HepG2 (cell line): ENCODE data around the gene RPL4. TPM values are rescaled to one million over a fixed set of nuclear protein-coding genes. Genes with fewer than 3 reads are reported as not detected.

Source experiments
- ATAC-seq: fragments of 200-7000 bp; cut with Tn5 transposase; 3 replicates; pipeline ENCODE4 v1.9.1; 2020; ENCODE audit warnings: mild to moderate bottlenecking, moderate library complexity
- BruUV-seq: library from RNA; stranded (reverse); fragments of 400-500 nt; replicated peaks from 2 replicates; lab custom pipeline; 2021; lab: Mats Ljungman, UMichigan
- CTCF ChIA-PET: fragments of 300-600 bp; formaldehyde crosslinking; extraction: SDS; loops from one replicate; lab custom pipeline; 2021; ENCODE audit warnings: low total read pairs, inconsistent platforms, low intra/inter-chr PET ratio; lab: Yijun Ruan, JAX
- POLR2A ChIA-PET: fragments of 350-600 bp; sonication (Branson Sonifier 250); formaldehyde crosslinking; loops from one replicate; lab custom pipeline; 2020; ENCODE audit warnings: antibody characterized with exemption, inconsistent platforms; lab: Yijun Ruan, JAX
- DNase-seq: peaks from one replicate; pipeline ENCODE4 v3.0.0-alpha.2; 2015; ENCODE audit warnings: low spot score
- FAIRE-seq: peaks from 3 replicates; lab custom pipeline; 2011; peaks lifted over from hg19 to GRCh38; lab: Jason Lieb, UNC
- H2AFZ ChIP-seq: one replicate; pipeline ENCODE4 v1.6.1; 2011; ENCODE audit warnings: low read length, inconsistent platforms
- H3K27ac ChIP-seq: fragments of 300-600 bp; 3 replicates; pipeline ENCODE4 v1.8.0; 2011; ENCODE audit warnings: mixed run types, mild to moderate bottlenecking, mixed read lengths, low read length, inconsistent platforms; ENCODE audit not compliant: insufficient read depth; ENCODE audit errors: extremely low read length
- H3K27me3 ChIP-seq, 2 experiments: fragments of 200-600 bp in 1 of 2; 2 replicates in 1 of 2; 3 replicates in 1 of 2; pipeline versions ENCODE4 v1.6.0 to v1.8.0; 2011; ENCODE audit warnings: low read length in 2 of 2, mild to moderate bottlenecking in 2 of 2, moderate library complexity in 2 of 2, inconsistent platforms in 1 of 2; ENCODE audit not compliant: insufficient read depth in 2 of 2, control insufficient read depth in 1 of 2
- H3K36me3 ChIP-seq, 2 experiments: fragments of 200-600 bp in 1 of 2; replicated peaks in 1 of 2; 2 replicates in 1 of 2; 3 replicates in 1 of 2; pipeline versions ENCODE4 v1.5.1 to v1.8.0; 2011; ENCODE audit warnings: low read length in 2 of 2, inconsistent platforms in 1 of 2; ENCODE audit not compliant: insufficient read depth in 2 of 2, control insufficient read depth in 1 of 2
- H3K4me1 ChIP-seq: 2 replicates; pipeline ENCODE4 v1.5.1; 2012; ENCODE audit warnings: low read length, inconsistent platforms; ENCODE audit not compliant: insufficient read depth
- H3K4me2 ChIP-seq: 2 replicates; pipeline ENCODE4 v1.6.0; 2011; ENCODE audit warnings: low read depth, low read length, inconsistent platforms
- H3K4me3 ChIP-seq, 3 experiments: fragments of 200-600 bp in 1 of 3; sonication (generic), shearing (Covaris generic) in 1 of 3; replicated peaks in 1 of 3; 2 replicates each; pipeline ENCODE4 v1.5.1; 2011 to 2016; ENCODE audit warnings: low read length in 3 of 3, inconsistent platforms in 2 of 3, low read depth in 2 of 3, mild to moderate bottlenecking in 2 of 3, control low read depth in 1 of 3, mixed read lengths in 1 of 3; ENCODE audit not compliant: insufficient read depth in 1 of 3
- H3K79me2 ChIP-seq: one replicate; pipeline ENCODE4 v1.6.1; 2011; ENCODE audit warnings: low read length, inconsistent platforms; ENCODE audit not compliant: insufficient read depth
- H3K9ac ChIP-seq: 2 replicates; pipeline ENCODE4 v1.6.0; 2011; ENCODE audit warnings: mild to moderate bottlenecking, low read depth, low read length, inconsistent platforms; ENCODE audit not compliant: insufficient read depth
- H3K9me3 ChIP-seq: 2 replicates; pipeline ENCODE4 v1.5.1; 2012; ENCODE audit warnings: mild to moderate bottlenecking, low read length
- H4K20me1 ChIP-seq: 2 replicates; pipeline ENCODE4 v1.6.0; 2011; ENCODE audit warnings: inconsistent platforms, mild to moderate bottlenecking, low read length, moderate library complexity; ENCODE audit not compliant: insufficient read depth
- CAMTA2 ChIP-seq: sonication (generic); formaldehyde crosslinking; IDR thresholded peaks from 2 replicates; pipeline ENCODE4 v1.4.0; 2020; ENCODE audit warnings: mild to moderate bottlenecking, missing genetic modification reagents, borderline replicate concordance
- CHCHD3 ChIP-seq: sonication (generic); formaldehyde crosslinking; IDR thresholded peaks from 2 replicates; pipeline ENCODE4 v1.8.0; 2022; ENCODE audit warnings: mild to moderate bottlenecking, missing genetic modification reagents, moderate library complexity
- E2F1 ChIP-seq: sonication (generic); formaldehyde crosslinking; IDR thresholded peaks from 2 replicates; pipeline ENCODE4 v1.5.0; 2020; ENCODE audit warnings: missing genetic modification reagents
- KDM2A ChIP-seq: sonication (generic); formaldehyde crosslinking; IDR thresholded peaks from 2 replicates; pipeline ENCODE4 v1.4.0; 2020; ENCODE audit warnings: low read depth, missing genetic modification reagents, borderline replicate concordance
- PLSCR1 ChIP-seq: sonication (generic); formaldehyde crosslinking; IDR thresholded peaks from 2 replicates; pipeline ENCODE4 v1.5.0; 2020; ENCODE audit warnings: missing genetic modification reagents, mild to moderate bottlenecking, borderline replicate concordance
- SMAD9 ChIP-seq: sonication (generic); formaldehyde crosslinking; IDR thresholded peaks from 2 replicates; pipeline ENCODE4 v1.5.1; 2020; ENCODE audit warnings: mild to moderate bottlenecking, missing genetic modification reagents
- TGIF2 ChIP-seq: IDR thresholded peaks from 2 replicates; pipeline ENCODE4 v1.6.1; 2016; ENCODE audit warnings: control low read depth, missing compliant biosample characterization
- ZC3H4 ChIP-seq: sonication (generic); formaldehyde crosslinking; IDR thresholded peaks from 2 replicates; pipeline ENCODE4 v1.4.0; 2020; ENCODE audit warnings: missing genetic modification reagents, borderline replicate concordance
- ZFP36L2 ChIP-seq: sonication (generic); formaldehyde crosslinking; IDR thresholded peaks from 2 replicates; pipeline ENCODE4 v1.4.0; 2020; ENCODE audit warnings: missing genetic modification reagents
- ZMAT3 ChIP-seq: sonication (generic); formaldehyde crosslinking; conservative IDR thresholded peaks from 2 replicates; pipeline ENCODE4 v1.7.0; 2021; ENCODE audit warnings: missing genetic modification reagents
- ZMYM4 ChIP-seq: sonication (generic); formaldehyde crosslinking; IDR thresholded peaks from 2 replicates; pipeline ENCODE4 v1.8.1; 2023; ENCODE audit warnings: mild to moderate bottlenecking, missing genetic modification reagents
- ZNF260 ChIP-seq: sonication (generic); formaldehyde crosslinking; IDR thresholded peaks from 2 replicates; pipeline ENCODE4 v1.4.0; 2020; ENCODE audit warnings: missing genetic modification reagents, low read depth, mild to moderate bottlenecking, borderline replicate concordance
- ZNF720 ChIP-seq: sonication (generic); formaldehyde crosslinking; IDR thresholded peaks from 2 replicates; pipeline ENCODE4 v1.4.0; 2020; ENCODE audit warnings: missing genetic modification reagents
- WGBS: methylation state at CpG from one replicate; pipeline ENCODE4 v1.1.6; 2017; ENCODE audit warnings: low lambda C conversion rate; 5-methylcytosine and 5-hydroxymethylcytosine counted together
- in situ Hi-C: cut with HindIII; loops from 2 replicates; pipeline ENCODE4 v1.10.0; 2017; ENCODE audit warnings: low pct_unique_long_range_greater_than_20kb; ENCODE audit not compliant: extremely low pct_ligation_motif_present
- intact Hi-C: fragments of 100-400 bp; cut with micrococcal nuclease; formaldehyde crosslinking; loops from one replicate; pipeline ENCODE4 v1.10.0; 2022; ENCODE audit not compliant: unreplicated experiment
- polyA plus RNA-seq, 8 experiments: library from polyadenylated mRNA; depleted of rRNA in 3 of 8; stranded (reverse) in 7 of 8; unstranded in 1 of 8; fragments of >200 nt; fragmentation: Illumina TruSeq in 4 of 8; extraction: Trizol in 4 of 8; gene quantifications; 2 replicates each; pipeline versions ENCODE4 v1.2.1 to v1.2.3, GENCODE V29; 2011 to 2016; ENCODE audit warnings: low read depth in 4 of 8, missing spikeins in 1 of 8, mixed read lengths in 1 of 8; ENCODE audit not compliant: insufficient read depth in 1 of 8
- total RNA-seq, 5 experiments: library from RNA; depleted of rRNA; stranded (reverse); fragments of >200 nt; fragmentation: Illumina TruSeq; extraction: Trizol; gene quantifications; 2 replicates each; pipeline ENCODE4 v1.2.3, GENCODE V29; 2016; ENCODE audit warnings: low read depth in 1 of 5
- TF ChIP-seq, protein P1 (sequence below): sonication (generic); formaldehyde crosslinking; conservative IDR thresholded peaks from 2 replicates; pipeline ENCODE4 v1.8.0; 2022; ENCODE audit warnings: mild to moderate bottlenecking, moderate library complexity, missing genetic modification reagents
- TF ChIP-seq, protein P2 (sequence below): sonication (generic); formaldehyde crosslinking; IDR thresholded peaks from 2 replicates; pipeline ENCODE4 v1.8.0; 2022; ENCODE audit warnings: mild to moderate bottlenecking, missing genetic modification reagents; ENCODE audit not compliant: insufficient replicate concordance

The RPL4 gene
- total and polyA plus RNA-seq, 2 of the 13 experiments (the other 11 are each of a cell fraction or from before 2014, with no cell fraction given): 3,630 to 3,960 TPM

DNA sequence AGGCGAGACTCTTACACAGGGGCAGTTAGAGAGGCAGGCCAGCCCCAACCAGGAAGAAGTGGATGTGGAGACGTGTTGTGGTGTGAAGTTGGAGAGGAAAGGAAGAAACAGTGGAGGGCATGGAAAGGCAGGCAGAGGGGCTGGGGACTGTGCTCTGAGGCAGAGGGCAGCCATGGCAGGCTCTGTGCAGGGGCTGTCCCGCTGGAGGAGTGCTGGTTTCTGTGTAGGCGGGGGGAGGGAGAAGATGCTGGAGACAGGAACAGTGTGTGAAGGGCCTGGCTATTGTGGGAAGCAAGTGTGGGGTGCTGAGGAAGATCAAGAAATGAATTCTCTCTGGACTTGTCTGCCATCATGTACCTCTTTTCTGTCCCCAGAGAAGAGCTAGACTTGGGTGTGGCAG lies 28.1 kb downstream of the RPL4 start:
- Histone ChIP-seq H3K4me3 (no peak overlapping the region), H3K4me1 (peaks cover 15% of the 10 kb centered on the region), H3K9ac (no peak overlapping the region), H3K4me2 (no peak overlapping the region), H3K27ac (no peak overlapping the region), H2AFZ (no peak overlapping the region), H4K20me1 (no peaks in the 10 kb centered on the region), H3K79me2 (no peaks in the 10 kb centered on the region), H3K36me3 (peaks cover 5 to 7% of the 10 kb centered on the region in 2 experiments; a peak in 3 of 5 replicates), H3K27me3 (no peaks in the 10 kb centered on the region), H3K9me3 (no peaks in the 10 kb centered on the region)
- no peak for FAIRE-seq
- in situ Hi-C loops (loop anchor here (25.0 kb wide), 1 partner anchor 89 kb away; the partner anchor contains the start of gene MAP2K1), intact Hi-C loops (no loop called here)
- 97% methylated on average over 4 of the region's 4 CpGs for WGBS
- TF ChIP-seq, protein P1, sequence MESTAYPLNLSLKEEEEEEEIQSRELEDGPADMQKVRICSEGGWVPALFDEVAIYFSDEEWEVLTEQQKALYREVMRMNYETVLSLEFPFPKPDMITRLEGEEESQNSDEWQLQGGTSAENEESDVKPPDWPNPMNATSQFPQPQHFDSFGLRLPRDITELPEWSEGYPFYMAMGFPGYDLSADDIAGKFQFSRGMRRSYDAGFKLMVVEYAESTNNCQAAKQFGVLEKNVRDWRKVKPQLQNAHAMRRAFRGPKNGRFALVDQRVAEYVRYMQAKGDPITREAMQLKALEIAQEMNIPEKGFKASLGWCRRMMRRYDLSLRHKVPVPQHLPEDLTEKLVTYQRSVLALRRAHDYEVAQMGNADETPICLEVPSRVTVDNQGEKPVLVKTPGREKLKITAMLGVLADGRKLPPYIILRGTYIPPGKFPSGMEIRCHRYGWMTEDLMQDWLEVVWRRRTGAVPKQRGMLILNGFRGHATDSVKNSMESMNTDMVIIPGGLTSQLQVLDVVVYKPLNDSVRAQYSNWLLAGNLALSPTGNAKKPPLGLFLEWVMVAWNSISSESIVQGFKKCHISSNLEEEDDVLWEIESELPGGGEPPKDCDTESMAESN (CRISPR knock-in tag): no peak
- TF ChIP-seq CHCHD3 (CRISPR knock-in tag) (no peak), E2F1 (CRISPR knock-in tag) (no peak), ZMYM4 (no peak), ZNF720 (no peak), SMAD9 (CRISPR knock-in tag) (no peak), KDM2A (CRISPR knock-in tag) (no peak), ZMAT3 (CRISPR knock-in tag) (no peak), TGIF2 (CRISPR knock-in tag) (no peak), ZC3H4 (no peak), ZNF260 (CRISPR knock-in tag) (no peak), ZFP36L2 (CRISPR knock-in tag) (no peak), PLSCR1 (CRISPR knock-in tag) (no peak), CAMTA2 (no peak)
- TF ChIP-seq, protein P2, sequence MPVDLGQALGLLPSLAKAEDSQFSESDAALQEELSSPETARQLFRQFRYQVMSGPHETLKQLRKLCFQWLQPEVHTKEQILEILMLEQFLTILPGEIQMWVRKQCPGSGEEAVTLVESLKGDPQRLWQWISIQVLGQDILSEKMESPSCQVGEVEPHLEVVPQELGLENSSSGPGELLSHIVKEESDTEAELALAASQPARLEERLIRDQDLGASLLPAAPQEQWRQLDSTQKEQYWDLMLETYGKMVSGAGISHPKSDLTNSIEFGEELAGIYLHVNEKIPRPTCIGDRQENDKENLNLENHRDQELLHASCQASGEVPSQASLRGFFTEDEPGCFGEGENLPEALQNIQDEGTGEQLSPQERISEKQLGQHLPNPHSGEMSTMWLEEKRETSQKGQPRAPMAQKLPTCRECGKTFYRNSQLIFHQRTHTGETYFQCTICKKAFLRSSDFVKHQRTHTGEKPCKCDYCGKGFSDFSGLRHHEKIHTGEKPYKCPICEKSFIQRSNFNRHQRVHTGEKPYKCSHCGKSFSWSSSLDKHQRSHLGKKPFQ: no peak
- CTCF ChIA-PET: no interaction called here
- ATAC-seq: no peak
- POLR2A ChIA-PET: no interaction called here
- BruUV-seq: no TSS peak
- DNase-seq: no peak
